Stimulated activated CD8-positive, alpha-beta memory T cell treated with anti-CD3 and anti-CD28 coated beads, Interleukin-12 subunit alpha, Interleukin-12 subunit beta, amount 100 ng/mL, for 1 hour (primary cell): ENCODE data around the gene ZKSCAN3.
"Not testable (repeated sequence)": the region's sequence is repeated elsewhere in the genome, so short reads cannot be mapped to it uniquely, and the experiment has no call there.

ENCODE experiments used
- DNase-seq: peaks from one replicate; pipeline ENCODE4 v3.0.0-alpha.2; 2020; ENCODE audit warnings: low read depth

Gene ZKSCAN3

GRCh38 chr6:28343898-28344677 lies 5.7 kb upstream of the ZKSCAN3 start:
- DNase-seq = no peak

GRCh38 chr6:28345201-28345600 lies 4.5 kb upstream of the ZKSCAN3 start:
- DNase-seq = no peak

GRCh38 chr6:28347119-28347518 lies 2.6 kb upstream of the ZKSCAN3 start:
- no peak for DNase-seq

GRCh38 chr6:28349344-28349891 lies 329 bp upstream of the ZKSCAN3 start:
- DNase-seq = no peak

GRCh38 chr6:28351087-28351486 lies 1.3 kb downstream of the ZKSCAN3 start:
- no peak for DNase-seq

GRCh38 chr6:28351493-28351925 lies 1.8 kb downstream of the ZKSCAN3 start:
- DNase-seq = no peak

GRCh38 chr6:28353356-28353755 lies 3.6 kb downstream of the ZKSCAN3 start:
- no peak for DNase-seq

- no peak for DNase-seq
Observed at GRCh38 chr6:28353981-28354676, 4.4 kb downstream of the ZKSCAN3 start.

- DNase-seq = no peak
Observed at GRCh38 chr6:28354688-28355554, 5.2 kb downstream of the ZKSCAN3 start.

GRCh38 chr6:28355743-28356665 lies 6.3 kb downstream of the ZKSCAN3 start:
- DNase-seq = peak; percentile 38

GRCh38 chr6:28356666-28357020 lies 6.9 kb downstream of the ZKSCAN3 start:
- no peak for DNase-seq

GRCh38 chr6:28357036-28357435 lies 7.3 kb downstream of the ZKSCAN3 start:
- DNase-seq = no peak

- DNase-seq = not testable (repeated sequence)
Observed at GRCh38 chr6:28359562-28359961, 9.8 kb downstream of the ZKSCAN3 start.

- no peak for DNase-seq
Observed at GRCh38 chr6:28360961-28361360, 11.2 kb downstream of the ZKSCAN3 start.

GRCh38 chr6:28365590-28365989 lies 15.8 kb downstream of the ZKSCAN3 start:
- DNase-seq = not testable (repeated sequence)

- no peak for DNase-seq
Observed at GRCh38 chr6:28368522-28368921, 18.8 kb downstream of the ZKSCAN3 start.

GRCh38 chr6:28369463-28369862 lies 19.7 kb downstream of the ZKSCAN3 start:
- no peak for DNase-seq

GRCh38 chr6:28370440-28370839 lies 20.7 kb downstream of the ZKSCAN3 start:
- DNase-seq = no peak

GRCh38 chr6:28371280-28371679 lies 21.5 kb downstream of the ZKSCAN3 start:
- no peak for DNase-seq

GRCh38 chr6:28371706-28372451 lies 22.1 kb downstream of the ZKSCAN3 start:
- no peak for DNase-seq
